ENCODE measurements around the gene GPR37L1.

Gene GPR37L1

GRCh38 chr1:202152399-202152798 is 29.7 kb downstream of the GPR37L1 start:
- TF ChIP-seq, protein P1, sequence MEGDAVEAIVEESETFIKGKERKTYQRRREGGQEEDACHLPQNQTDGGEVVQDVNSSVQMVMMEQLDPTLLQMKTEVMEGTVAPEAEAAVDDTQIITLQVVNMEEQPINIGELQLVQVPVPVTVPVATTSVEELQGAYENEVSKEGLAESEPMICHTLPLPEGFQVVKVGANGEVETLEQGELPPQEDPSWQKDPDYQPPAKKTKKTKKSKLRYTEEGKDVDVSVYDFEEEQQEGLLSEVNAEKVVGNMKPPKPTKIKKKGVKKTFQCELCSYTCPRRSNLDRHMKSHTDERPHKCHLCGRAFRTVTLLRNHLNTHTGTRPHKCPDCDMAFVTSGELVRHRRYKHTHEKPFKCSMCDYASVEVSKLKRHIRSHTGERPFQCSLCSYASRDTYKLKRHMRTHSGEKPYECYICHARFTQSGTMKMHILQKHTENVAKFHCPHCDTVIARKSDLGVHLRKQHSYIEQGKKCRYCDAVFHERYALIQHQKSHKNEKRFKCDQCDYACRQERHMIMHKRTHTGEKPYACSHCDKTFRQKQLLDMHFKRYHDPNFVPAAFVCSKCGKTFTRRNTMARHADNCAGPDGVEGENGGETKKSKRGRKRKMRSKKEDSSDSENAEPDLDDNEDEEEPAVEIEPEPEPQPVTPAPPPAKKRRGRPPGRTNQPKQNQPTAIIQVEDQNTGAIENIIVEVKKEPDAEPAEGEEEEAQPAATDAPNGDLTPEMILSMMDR (IDR thresholded peaks at IDR 0.05) = no peak
- no peak for DNase-seq
- intact Hi-C loops (cut with DNase I; ENCODE audit: low total_unique reads) = no loop called here
- no peaks in the 10 kb centered on the region for H3K36me3 ChIP-seq
- no peak overlapping the region for H3K4me3 ChIP-seq
- peaks cover 0 to 11% (median 2%) of the 10 kb centered on the region in 4 donors for H3K4me1 ChIP-seq
- H3K27ac ChIP-seq = no peak overlapping the region
- no peaks in the 10 kb centered on the region for H3K9me3 ChIP-seq
- peaks cover 0 to 11% of the 10 kb centered on the region in 2 donors for H3K27me3 ChIP-seq

- Histone ChIP-seq H3K9me3 (no peaks in the 10 kb centered on the region), H3K27me3 (peaks cover 0 to 11% of the 10 kb centered on the region in 2 donors), H3K4me1 (peaks cover 0 to 11% (median 2%) of the 10 kb centered on the region in 4 donors), H3K36me3 (no peaks in the 10 kb centered on the region), H3K4me3 (no peak overlapping the region), H3K27ac (no peak overlapping the region)
- intact Hi-C loops (cut with DNase I; ENCODE audit: low total_unique reads) = no loop called here
- TF ChIP-seq, protein P1 (IDR thresholded peaks at IDR 0.05) = no peak
- DNase-seq = no peak
These were observed 30.6 kb downstream of the GPR37L1 start for GRCh38 chr1:202153284-202153683.

- Histone ChIP-seq H3K27ac (no peak overlapping the region), H3K4me3 (no peak overlapping the region), H3K27me3 (peaks cover 0 to 11% of the 10 kb centered on the region in 2 donors), H3K36me3 (no peaks in the 10 kb centered on the region), H3K4me1 (peaks cover 0 to 11% (median 2%) of the 10 kb centered on the region in 4 donors), H3K9me3 (no peaks in the 10 kb centered on the region)
- intact Hi-C loops (cut with DNase I; ENCODE audit: low total_unique reads) = no loop called here
- no peak for DNase-seq
- TF ChIP-seq, protein P1 (IDR thresholded peaks at IDR 0.05) = no peak
These were observed 31.5 kb downstream of the GPR37L1 start for GRCh38 chr1:202154148-202154765.

DNA sequence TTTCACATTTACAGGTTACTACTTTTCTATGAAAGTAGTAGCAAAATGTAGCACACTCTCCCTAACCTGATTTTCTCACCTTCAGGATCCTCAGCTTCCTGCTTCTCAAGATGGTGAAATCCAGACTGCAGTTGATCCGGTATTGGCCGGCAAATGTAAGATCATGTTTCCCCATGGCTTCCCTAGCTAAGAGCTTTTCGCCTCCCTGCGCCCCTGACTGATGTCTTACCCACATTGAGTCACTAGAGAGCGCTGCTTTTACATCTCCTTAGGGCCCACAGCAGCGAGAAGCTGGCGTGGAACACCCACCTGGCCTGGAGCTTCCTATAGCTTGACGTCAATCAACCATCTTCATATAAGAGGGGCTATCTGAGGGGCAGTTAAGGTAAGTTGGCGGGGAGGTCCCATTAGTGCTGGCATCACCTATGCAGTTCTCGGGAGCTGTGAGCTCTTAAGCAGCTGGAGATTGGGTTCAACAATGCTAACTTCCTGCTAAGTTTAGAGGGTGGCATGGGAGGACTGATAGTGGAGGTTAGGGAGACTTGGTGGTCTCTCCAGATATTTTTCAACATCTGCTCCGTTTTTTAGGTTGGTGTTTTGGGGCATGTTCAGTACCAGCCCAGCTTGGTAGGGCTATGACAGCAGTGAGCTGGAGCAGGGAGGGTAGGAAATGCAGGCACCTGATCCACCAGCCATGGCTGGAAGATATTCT is 32.2 kb downstream of the GPR37L1 start:
- H3K36me3 ChIP-seq = no peaks in the 10 kb centered on the region
- H3K27me3 ChIP-seq = peaks cover 0 to 11% of the 10 kb centered on the region in 2 donors
- no peaks in the 10 kb centered on the region for H3K9me3 ChIP-seq
- H3K4me3 ChIP-seq = no peak overlapping the region
- no peak overlapping the region for H3K27ac ChIP-seq
- TF ChIP-seq, protein P1 (IDR thresholded peaks at IDR 0.05) = no peak
- H3K4me1 ChIP-seq = peaks cover 0 to 11% (median 2%) of the 10 kb centered on the region in 4 donors
- no peak for DNase-seq
- intact Hi-C loops (cut with DNase I; ENCODE audit: low total_unique reads) = no loop called here

- intact Hi-C loops (cut with DNase I; ENCODE audit: low total_unique reads) = no loop called here
- peaks cover 0 to 11% of the 10 kb centered on the region in 2 donors for H3K27me3 ChIP-seq
- TF ChIP-seq, protein P1 (IDR thresholded peaks at IDR 0.05) = no peak
These were observed 32.8 kb downstream of the GPR37L1 start for GRCh38 chr1:202155478-202156021.

More at GRCh38 chr1:202155478-202156021, 32.8 kb downstream of the GPR37L1 start:
- no peak overlapping the region for H3K4me3 ChIP-seq
- H3K9me3 ChIP-seq = no peaks in the 10 kb centered on the region
- no peaks in the 10 kb centered on the region for H3K36me3 ChIP-seq
- H3K4me1 ChIP-seq = peaks cover 0 to 11% (median 2%) of the 10 kb centered on the region in 4 donors
- no peak overlapping the region for H3K27ac ChIP-seq
- DNase-seq = no peak
